Dendritic cell treated with granulocyte-macrophage colony-stimulating factor and Interleukin-4, amounts not matched to agents 40 ng/mL and 50 ng/mL, for 4 days (primary cell): ENCODE data around the gene ITLN2.
"Not testable (repeated sequence)": the region's sequence is repeated elsewhere in the genome, so short reads cannot be mapped to it uniquely, and the experiment has no call there.

Experiments used
- H3K27ac Mint-ChIP-seq: one replicate; pipeline ENCODE4 v1.8.0; 2022; ENCODE audit warnings: mild to moderate bottlenecking, mixed read lengths
- H3K27me3 Mint-ChIP-seq: one replicate; pipeline ENCODE4 v1.8.0; 2022; ENCODE audit warnings: mild to moderate bottlenecking, mixed read lengths
- H3K36me3 Mint-ChIP-seq: one replicate; pipeline ENCODE4 v1.8.0; 2022; ENCODE audit warnings: low read depth, mixed read lengths
- H3K4me1 Mint-ChIP-seq: one replicate; pipeline ENCODE4 v1.8.0; 2022; ENCODE audit warnings: low read depth, mixed read lengths
- H3K4me3 Mint-ChIP-seq: one replicate; pipeline ENCODE4 v1.8.0; 2022; ENCODE audit warnings: mild to moderate bottlenecking, moderate library complexity, mixed read lengths
- H3K9me3 Mint-ChIP-seq: one replicate; pipeline ENCODE4 v1.8.0; 2022; ENCODE audit warnings: mixed read lengths
- intact Hi-C: fragments of 100-400 bp; cut with micrococcal nuclease; formaldehyde crosslinking; loops from one replicate; pipeline ENCODE4 v1.15.0; 2022

Gene ITLN2

GRCh38 chr1:160907976-160908375 lies 46.6 kb downstream of the ITLN2 start:
- Mint-ChIP-seq H3K27ac (no peak overlapping the region), H3K4me3 (no peak overlapping the region), H3K36me3 (no peaks in the 10 kb centered on the region), H3K27me3 (no peaks in the 10 kb centered on the region), H3K4me1 (no peaks in the 10 kb centered on the region), H3K9me3 (no peaks in the 10 kb centered on the region)
- intact Hi-C loops, result loop anchor here (10.0 kb wide), 1 partner anchor 67 kb away; no protein-coding TSS in a partner anchor

- intact Hi-C loops, result loop anchor here (10.0 kb wide), 1 partner anchor 69 kb away; no protein-coding TSS in a partner anchor
- Mint-ChIP-seq H3K27ac (no peak overlapping the region), H3K9me3 (no peaks in the 10 kb centered on the region), H3K4me1 (no peaks in the 10 kb centered on the region), H3K27me3 (peaks cover 4% of the 10 kb centered on the region), H3K36me3 (no peaks in the 10 kb centered on the region), H3K4me3 (no peak overlapping the region)
Observed at GRCh38 chr1:160905617-160905989, 49.0 kb downstream of the ITLN2 start.

- intact Hi-C loops, result loop anchor here (10.0 kb wide), 1 partner anchor 70 kb away; no protein-coding TSS in a partner anchor
- Mint-ChIP-seq H3K36me3 (no peaks in the 10 kb centered on the region), H3K4me1 (no peaks in the 10 kb centered on the region), H3K27ac (no peak overlapping the region), H3K9me3 (no peaks in the 10 kb centered on the region), H3K4me3 (no peak overlapping the region), H3K27me3 (peaks cover 4% of the 10 kb centered on the region)
Observed at GRCh38 chr1:160904783-160905616, 49.6 kb downstream of the ITLN2 start.

GRCh38 chr1:160902251-160902650 lies 52.4 kb downstream of the ITLN2 start:
- H3K27ac Mint-ChIP-seq, H3K9me3 Mint-ChIP-seq, H3K4me3 Mint-ChIP-seq, H3K36me3 Mint-ChIP-seq, H3K27me3 Mint-ChIP-seq, H3K4me1 Mint-ChIP-seq: not testable (repeated sequence)
- intact Hi-C loops, result loop anchor here (10.0 kb wide), 1 partner anchor 73 kb away; no protein-coding TSS in a partner anchor

- Mint-ChIP-seq H3K27ac (no peak overlapping the region), H3K27me3 (peaks cover 8% of the 10 kb centered on the region), H3K36me3 (no peaks in the 10 kb centered on the region), H3K4me1 (no peaks in the 10 kb centered on the region), H3K4me3 (no peak overlapping the region), H3K9me3 (no peaks in the 10 kb centered on the region)
- intact Hi-C loops, result loop anchor here (10.0 kb wide), 1 partner anchor 73 kb away; no protein-coding TSS in a partner anchor
Observed at GRCh38 chr1:160901768-160902167, 52.8 kb downstream of the ITLN2 start.

- not testable (repeated sequence) for H3K36me3 Mint-ChIP-seq, H3K4me1 Mint-ChIP-seq, H3K4me3 Mint-ChIP-seq, H3K9me3 Mint-ChIP-seq, H3K27ac Mint-ChIP-seq
- intact Hi-C loops, result loop anchor here (10.0 kb wide), 1 partner anchor 74 kb away; no protein-coding TSS in a partner anchor
- peaks cover 12% of the 10 kb centered on the region for H3K27me3 Mint-ChIP-seq
Observed at GRCh38 chr1:160900683-160901082, 53.9 kb downstream of the ITLN2 start.
